Hepatocyte (in vitro differentiated cells): Measurements from ENCODE around the gene TMEM109.

ENCODE experiments used
- CTCF ChIP-seq: fragments of 200-600 bp; sonication (generic); IDR thresholded peaks from 2 replicates; pipeline ENCODE4 v1.5.1; 2016; ENCODE audit warnings: antibody characterized with exemption, mild to moderate bottlenecking; ENCODE audit not compliant: poor library complexity
- EZH2 ChIP-seq: fragments of 200-600 bp; sonication (generic); IDR thresholded peaks from 2 replicates; pipeline ENCODE4 v1.6.1; 2016; ENCODE audit warnings: antibody characterized with exemption, mild to moderate bottlenecking, borderline replicate concordance

GRCh38 chr11:60970890-60971289, 56.9 kb downstream of the TMEM109 start:
- no peak for TF ChIP-seq CTCF
- no peak for TF ChIP-seq EZH2
